Heart left ventricle (tissue), 16 donors: ENCODE results near the gene EVI2B. TPM values are rescaled to one million over a fixed set of nuclear protein-coding genes. Genes with fewer than 3 reads are reported as not detected.
"Not testable (repeated sequence)": the region's sequence is repeated elsewhere in the genome, so short reads cannot be mapped to it uniquely, and the experiment has no call there.

ENCODE experiments used
- ATAC-seq, 4 donors: fragments of 200-7000 bp; cut with Tn5 transposase; one replicate each; pipeline ENCODE4 v1.9.1; 2020 to 2022; ENCODE audit warnings: moderate library complexity in 4 of 4, mild to moderate bottlenecking in 3 of 4, moderate number of reproducible peaks in 1 of 4
- DNase-seq, 5 donors: peaks; one replicate each; pipeline ENCODE4 v3.0.0-alpha.2; 2020
- H3K27ac ChIP-seq, 12 donors: fragments of 200-600 bp; sonication (generic) in 4 of 12; one replicate each; pipeline versions ENCODE4 v1.5.0 to v1.8.0; 2016 to 2022; ENCODE audit warnings: mild to moderate bottlenecking in 2 of 12
- H3K27me3 ChIP-seq, 9 donors: fragments of 200-600 bp; sonication (generic) in 2 of 9; one replicate each; pipeline versions ENCODE4 v1.5.1 to v1.8.0; 2016 to 2022; ENCODE audit warnings: mild to moderate bottlenecking in 3 of 9
- H3K36me3 ChIP-seq, 9 donors: fragments of 200-600 bp; sonication (generic) in 2 of 9; one replicate each; pipeline versions ENCODE4 v1.5.0 to v1.8.0; 2018 to 2022; ENCODE audit warnings: mild to moderate bottlenecking in 2 of 9
- H3K4me1 ChIP-seq, 12 donors: fragments of 200-600 bp; sonication (generic) in 4 of 12; one replicate each; pipeline versions ENCODE4 v1.5.0 to v1.8.0; 2016 to 2022; ENCODE audit warnings: mild to moderate bottlenecking in 3 of 12
- H3K4me3 ChIP-seq, 12 donors: fragments of 200-600 bp; sonication (generic) in 4 of 12; one replicate each; pipeline versions ENCODE4 v1.5.0 to v1.8.0; 2017 to 2022; ENCODE audit warnings: mild to moderate bottlenecking in 9 of 12, moderate library complexity in 4 of 12
- H3K9me3 ChIP-seq, 12 donors: fragments of 200-600 bp; sonication (generic) in 4 of 12; one replicate each; pipeline versions ENCODE4 v1.5.0 to v1.8.0; 2016 to 2022; ENCODE audit warnings: mild to moderate bottlenecking in 1 of 12
- POLR2A ChIP-seq, 2 donors: fragments of 450-650 bp; IDR thresholded peaks; one replicate each; pipeline ENCODE4 v1.6.1; 2017; ENCODE audit warnings: antibody characterized with exemption in 2 of 2, mild to moderate bottlenecking in 2 of 2, moderate library complexity in 2 of 2
- WGBS, 4 donors: extraction: QIAGEN DNeasy Blood & Tissue Kit in 2 of 4; methylation state at CpG; one replicate each; pipeline versions ENCODE4 v1.1.5 to v1.1.7; 2013 to 2018; 5-methylcytosine and 5-hydroxymethylcytosine counted together
- intact Hi-C, 10 donors: fragments of 100-400 bp; cut with DNase I; formaldehyde crosslinking; loops; one replicate each; pipeline versions ENCODE4 v1.11.1 to v1.14.2; 2022
- polyA plus RNA-seq, 2 donors: library from polyadenylated mRNA; stranded (reverse); fragments of 200-250 nt; gene quantifications; one replicate each; pipeline ENCODE4 v1.2.3, GENCODE V29; 2013
- total RNA-seq, 9 donors: library from RNA; depleted of rRNA in 2 of 9; stranded (reverse); fragments of >200 nt in 2 of 9; fragmentation: NEBNext Ultra II Directional in 3 of 9; extraction: Animal tissue kit (Norgen Biotek cat#: 25700) in 3 of 9; gene quantifications; one replicate each; pipeline versions ENCODE4 v1.1.0 to v1.2.4, GENCODE V29; 2016 to 2023
- TF ChIP-seq, protein P1 (sequence below), 12 donors: fragments of 200-600 bp; sonication (generic) in 4 of 12; IDR thresholded peaks; one replicate each; pipeline versions ENCODE4 v1.5.0 to v1.8.0; 2018 to 2022; ENCODE audit warnings: antibody characterized with exemption in 12 of 12, mild to moderate bottlenecking in 5 of 12
- donor health status: ischemic (EF 13 %, LVEDD 7.1; RV severe dilation, severe dysfunction).
- donor health status: healthy with polysubstance abuse.
- donor health status: DM: no; HTN: yes; CAD: no.
- donor health status: DM: no; HTN: no; CAD: no.
- donor health status: ischemic (EF 25% LVEDD 6.9; RV normal size, moderate dysfunction).
- donor health status: ischemic (EF 25% LVEDD 5.7; RV mildly dilated, moderate dysfunction).
- donor health status: healthy.
- donor health status: DM: yes; HTN: yes; CAD: no.
- donor health status: ischemic (EF 35%, LVEDD 5.7; RV mildly dilated, moderate dysfunction).
- donor health status: nonischemic (EF 11% LVEDD 7.7; RV severe dilation, severe dysfunction).
- donor health status: DM: yes; HTN: yes; CAD: no.
- donor health status: PGD.
- donor health status: ischemic (EF 29% LVEDD 5.4; RV normal size, mild dysfunction).
- donor health status: nonischemic (EF 23%, LVEDD 6.1; RV moderate dilation, normal function).

EVI2B gene
- total and polyA plus RNA-seq, 11 donors = 0.81 to 21.5 (median 2.2) TPM

DNA sequence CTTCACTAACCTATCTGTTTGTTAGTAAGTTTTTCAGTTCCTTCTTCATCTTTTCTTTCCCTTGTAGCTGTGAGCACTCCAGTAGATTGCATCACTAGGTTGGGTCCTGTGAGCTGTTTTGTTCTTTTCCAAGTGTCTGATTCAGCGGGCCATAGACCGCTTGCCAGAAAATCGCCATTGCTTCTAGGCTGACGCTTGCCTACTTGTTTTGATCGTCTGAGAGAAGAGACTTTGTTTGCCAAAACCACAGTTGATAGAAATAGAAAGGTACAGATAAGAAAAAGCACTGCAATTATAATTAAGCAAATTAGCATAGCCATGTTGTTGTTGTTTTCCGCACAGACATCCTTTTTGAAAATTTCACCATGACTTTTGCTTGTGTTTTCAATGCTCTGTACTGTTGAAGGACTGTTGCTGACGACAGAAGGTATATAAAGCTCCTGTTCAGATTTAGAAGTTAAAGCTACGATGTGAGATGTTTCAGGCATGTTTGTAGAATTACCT lies 4.5 kb upstream of the EVI2B start:
- H3K4me3 ChIP-seq = peak overlapping the region in 9 of 12 donors; percentile 1 to 60 (median 30)
- intact Hi-C loops = no loop called here
- DNase-seq = peak in 4 of 5 donors; percentile 41 to 74 (median 54)

DNA sequence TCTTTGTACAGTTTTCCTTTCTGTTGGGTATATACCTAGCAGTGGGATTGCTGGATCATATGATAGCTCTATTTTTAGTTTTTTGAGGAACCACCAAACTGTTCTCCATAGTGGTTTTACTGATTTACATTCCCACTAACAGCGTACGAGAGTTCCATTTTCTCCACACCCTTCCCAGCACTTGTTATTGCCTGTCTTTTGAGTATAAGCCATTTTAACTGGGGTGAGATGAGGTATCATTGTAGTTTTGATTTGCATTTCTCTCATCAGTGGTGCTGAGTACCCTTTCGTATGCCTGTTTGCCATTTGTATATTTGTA lies 887 bp upstream of the EVI2B start:
- H3K36me3 ChIP-seq = peaks cover 0 to 7% (median 0%) of the 10 kb centered on the region in 9 donors
- intact Hi-C loops = no loop called here
- no peak for DNase-seq
- ATAC-seq = no peak
- H3K9me3 ChIP-seq = no peaks in the 10 kb centered on the region
- H3K4me1 ChIP-seq = peaks cover 0 to 46% (median 6%) of the 10 kb centered on the region in 12 donors
- 93 to 97% (median 94%) methylated on average over 3 of the region's 3 CpGs for WGBS, 4 donors
- no peak for TF ChIP-seq POLR2A (IDR thresholded peaks at IDR 0.05)
- TF ChIP-seq, protein P1, sequence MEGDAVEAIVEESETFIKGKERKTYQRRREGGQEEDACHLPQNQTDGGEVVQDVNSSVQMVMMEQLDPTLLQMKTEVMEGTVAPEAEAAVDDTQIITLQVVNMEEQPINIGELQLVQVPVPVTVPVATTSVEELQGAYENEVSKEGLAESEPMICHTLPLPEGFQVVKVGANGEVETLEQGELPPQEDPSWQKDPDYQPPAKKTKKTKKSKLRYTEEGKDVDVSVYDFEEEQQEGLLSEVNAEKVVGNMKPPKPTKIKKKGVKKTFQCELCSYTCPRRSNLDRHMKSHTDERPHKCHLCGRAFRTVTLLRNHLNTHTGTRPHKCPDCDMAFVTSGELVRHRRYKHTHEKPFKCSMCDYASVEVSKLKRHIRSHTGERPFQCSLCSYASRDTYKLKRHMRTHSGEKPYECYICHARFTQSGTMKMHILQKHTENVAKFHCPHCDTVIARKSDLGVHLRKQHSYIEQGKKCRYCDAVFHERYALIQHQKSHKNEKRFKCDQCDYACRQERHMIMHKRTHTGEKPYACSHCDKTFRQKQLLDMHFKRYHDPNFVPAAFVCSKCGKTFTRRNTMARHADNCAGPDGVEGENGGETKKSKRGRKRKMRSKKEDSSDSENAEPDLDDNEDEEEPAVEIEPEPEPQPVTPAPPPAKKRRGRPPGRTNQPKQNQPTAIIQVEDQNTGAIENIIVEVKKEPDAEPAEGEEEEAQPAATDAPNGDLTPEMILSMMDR (IDR thresholded peaks at IDR 0.05) = no peak
- H3K4me3 ChIP-seq = peak overlapping the region in 1 of 12 donors; percentile 61
- no peaks in the 10 kb centered on the region for H3K27me3 ChIP-seq
- peak overlapping the region in 1 of 12 donors; percentile 88 for H3K27ac ChIP-seq

More for the DNA sequence above, 4.5 kb upstream of the EVI2B start:
- no peaks in the 10 kb centered on the region for H3K27me3 ChIP-seq
- peak overlapping the region; percentile 15 to 86 (median 60) for H3K27ac ChIP-seq
- peaks cover 0 to 59% (median 6%) of the 10 kb centered on the region in 12 donors for H3K4me1 ChIP-seq
- WGBS, 4 donors = 48 to 63% (median 59%) methylated on average over 8 of the region's 8 CpGs
- H3K36me3 ChIP-seq = peaks cover 0 to 7% (median 0%) of the 10 kb centered on the region in 9 donors
- H3K9me3 ChIP-seq = no peaks in the 10 kb centered on the region
- peak; percentile 83 to 93 (median 90) for ATAC-seq
- TF ChIP-seq POLR2A (IDR thresholded peaks at IDR 0.05) = no peak
- TF ChIP-seq, protein P1 (IDR thresholded peaks at IDR 0.05) = no peak

DNA sequence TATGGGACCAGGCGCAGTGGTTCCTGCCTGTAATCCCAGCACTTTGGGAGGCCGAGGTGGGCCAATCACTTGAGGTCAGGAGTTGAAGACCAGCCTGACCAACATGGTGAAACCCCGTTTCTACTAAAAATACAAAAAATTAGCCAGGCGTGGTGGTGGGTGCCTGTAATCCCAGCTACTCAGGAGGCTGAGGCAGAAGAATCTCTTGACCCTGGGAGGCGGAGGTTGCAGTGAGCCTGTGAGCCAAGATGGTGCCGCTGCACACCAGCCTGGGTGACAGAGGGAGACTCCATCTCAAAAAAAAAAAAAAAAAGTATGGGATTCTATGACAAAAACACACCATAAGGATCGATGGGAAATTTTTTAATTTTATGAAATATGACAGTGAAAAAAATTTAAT lies 1.6 kb downstream of the EVI2B start:
- H3K27me3 ChIP-seq, intact Hi-C loops, H3K36me3 ChIP-seq, H3K9me3 ChIP-seq, ATAC-seq: not testable (repeated sequence)
- peak in 1 of 5 donors; percentile 26 for DNase-seq
- peak overlapping the region in 7 of 12 donors; percentile 1 to 61 (median 19) for H3K4me3 ChIP-seq
- H3K27ac ChIP-seq = peak overlapping the region in 1 of 12 donors; percentile 88
- H3K4me1 ChIP-seq = peaks cover 0 to 54% (median 0%) of the 10 kb centered on the region in 12 donors
- WGBS, 4 donors = 69 to 95% (median 84%) methylated on average over 7 of the region's 7 CpGs

DNA sequence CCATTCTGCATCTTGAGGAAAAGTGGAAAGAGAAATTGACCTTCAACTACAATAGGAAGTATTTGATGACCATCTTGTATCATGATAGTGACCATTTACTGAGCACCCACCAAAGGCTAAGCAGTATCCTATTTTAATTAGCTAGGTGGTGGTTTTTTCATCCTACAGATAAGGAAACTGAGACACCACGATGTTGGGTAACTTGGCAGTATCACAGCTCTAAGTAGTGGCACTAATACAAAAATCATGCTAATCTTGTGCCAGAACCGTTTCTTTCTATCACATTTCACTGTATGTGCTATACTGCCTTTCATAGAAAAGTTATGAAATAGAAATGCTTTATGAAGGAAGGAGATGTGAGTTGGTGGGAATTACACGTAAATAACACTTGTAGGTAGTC lies 2.3 kb downstream of the EVI2B start:
- 80 to 86% (median 84%) methylated on average over 3 of the region's 3 CpGs for WGBS, 4 donors
- no peaks in the 10 kb centered on the region for H3K9me3 ChIP-seq
- DNase-seq (no peak), ATAC-seq (no peak)
- peak overlapping the region in 1 of 12 donors; percentile 88 for H3K27ac ChIP-seq
- no peaks in the 10 kb centered on the region for H3K27me3 ChIP-seq
- no peak for TF ChIP-seq POLR2A (IDR thresholded peaks at IDR 0.05)
- TF ChIP-seq, protein P1 (IDR thresholded peaks at IDR 0.05) = no peak
- peak overlapping the region in 6 of 12 donors; percentile 1 to 61 (median 30) for H3K4me3 ChIP-seq
- peaks cover 0 to 10% (median 0%) of the 10 kb centered on the region in 9 donors for H3K36me3 ChIP-seq
- H3K4me1 ChIP-seq = peaks cover 0 to 55% (median 0%) of the 10 kb centered on the region in 12 donors
- intact Hi-C loops = no loop called here

DNA sequence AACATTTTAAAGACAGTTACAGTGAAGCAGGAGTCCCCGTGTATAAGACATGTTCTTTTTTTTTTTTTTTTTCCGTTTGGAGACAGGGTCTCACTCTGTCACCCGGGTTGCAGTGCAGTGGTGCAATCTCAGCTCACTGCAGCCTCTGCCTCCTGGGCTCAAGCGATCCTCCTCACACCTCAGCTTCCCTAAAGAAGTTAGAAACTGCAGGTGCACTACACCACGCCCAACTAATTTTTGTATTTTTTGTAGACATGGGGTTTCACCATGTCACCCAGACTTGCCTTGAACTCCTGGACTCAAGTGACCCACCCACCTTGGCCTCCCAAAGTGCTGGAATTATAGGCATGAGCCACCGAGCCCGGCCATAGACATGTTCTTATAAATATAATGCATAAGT lies 3.0 kb downstream of the EVI2B start:
- H3K27me3 ChIP-seq = no peaks in the 10 kb centered on the region
- peak overlapping the region in 1 of 12 donors; percentile 88 for H3K27ac ChIP-seq
- DNase-seq = no peak
- intact Hi-C loops = no loop called here
- TF ChIP-seq POLR2A (IDR thresholded peaks at IDR 0.05) = no peak
- TF ChIP-seq, protein P1 (IDR thresholded peaks at IDR 0.05) = no peak
- H3K4me3 ChIP-seq = peak overlapping the region in 4 of 12 donors; percentile 9 to 61 (median 40)
- no peak for ATAC-seq
- peaks cover 0 to 15% (median 0%) of the 10 kb centered on the region in 9 donors for H3K36me3 ChIP-seq
- no peaks in the 10 kb centered on the region for H3K9me3 ChIP-seq
- peaks cover 0 to 53% (median 0%) of the 10 kb centered on the region in 12 donors for H3K4me1 ChIP-seq
- 69 to 82% (median 79%) methylated on average over 7 of the region's 7 CpGs for WGBS, 4 donors
